ENCODE data around the gene CCDC88B.
A peak's percentile ranks its signal among the peaks of the same experiment; 100 is the strongest.

The CCDC88B gene

GRCh38 chr11:64373598-64373974 is 33.6 kb downstream of the CCDC88B start:
- H3K36me3 ChIP-seq (ENCODE audit: insufficient read depth, insufficient read length, low read length) = peaks cover 29% of the 10 kb centered on the region
- H3K4me3 ChIP-seq (ENCODE audit: insufficient read length, low read depth) = no peak overlapping the region
- no peak for DNase-seq (ENCODE audit: low read depth, low spot score)
- H3K4me1 ChIP-seq (ENCODE audit: insufficient read depth, insufficient read length) = peaks cover 2% of the 10 kb centered on the region
- no peak overlapping the region for H3K9ac ChIP-seq (ENCODE audit: insufficient read length, low read depth)
- H3K27me3 ChIP-seq (ENCODE audit: insufficient read depth, insufficient read length) = no peaks in the 10 kb centered on the region
- H3K9me3 ChIP-seq (ENCODE audit: insufficient read depth, low read length) = no peaks in the 10 kb centered on the region
- TF ChIP-seq ZNF274 (IDR thresholded peaks at IDR 0.05; ENCODE audit: low read depth, low read length) (no peak), YY1 (IDR thresholded peaks at IDR 0.05; ENCODE audit: insufficient read depth, insufficient read length) (no peak), SUZ12 (IDR thresholded peaks at IDR 0.05; ENCODE audit: extremely low read depth, insufficient read depth, insufficient read length) (no peak)

GRCh38 chr11:64376071-64376470 is 36.1 kb downstream of the CCDC88B start:
- no peaks in the 10 kb centered on the region for H3K27me3 ChIP-seq (ENCODE audit: insufficient read depth, insufficient read length)
- peaks cover 12% of the 10 kb centered on the region for H3K36me3 ChIP-seq (ENCODE audit: insufficient read depth, insufficient read length, low read length)
- no peak for TF ChIP-seq YY1 (IDR thresholded peaks at IDR 0.05; ENCODE audit: insufficient read depth, insufficient read length)
- no peak for TF ChIP-seq ZNF274 (IDR thresholded peaks at IDR 0.05; ENCODE audit: low read depth, low read length)
- no peak for TF ChIP-seq SUZ12 (IDR thresholded peaks at IDR 0.05; ENCODE audit: extremely low read depth, insufficient read depth, insufficient read length)
- no peak overlapping the region for H3K4me3 ChIP-seq (ENCODE audit: insufficient read length, low read depth)
- H3K9ac ChIP-seq (ENCODE audit: insufficient read length, low read depth) = no peak overlapping the region
- H3K9me3 ChIP-seq (ENCODE audit: insufficient read depth, low read length) = no peaks in the 10 kb centered on the region
- no peak for DNase-seq (ENCODE audit: low read depth, low spot score)
- H3K4me1 ChIP-seq (ENCODE audit: insufficient read depth, insufficient read length) = peaks cover 9% of the 10 kb centered on the region

- Histone ChIP-seq H3K4me1 (ENCODE audit: insufficient read depth, insufficient read length) (peaks cover 10% of the 10 kb centered on the region), H3K4me3 (ENCODE audit: insufficient read length, low read depth) (no peak overlapping the region), H3K9ac (ENCODE audit: insufficient read length, low read depth) (no peak overlapping the region), H3K27me3 (ENCODE audit: insufficient read depth, insufficient read length) (no peaks in the 10 kb centered on the region), H3K36me3 (ENCODE audit: insufficient read depth, insufficient read length, low read length) (no peaks in the 10 kb centered on the region), H3K9me3 (ENCODE audit: insufficient read depth, low read length) (no peaks in the 10 kb centered on the region)
- no peak for DNase-seq (ENCODE audit: low read depth, low spot score)
- TF ChIP-seq YY1 (IDR thresholded peaks at IDR 0.05; ENCODE audit: insufficient read depth, insufficient read length) = no peak
These were observed 38.4 kb downstream of the CCDC88B start for GRCh38 chr11:64378335-64378880.

- Histone ChIP-seq H3K4me1 (ENCODE audit: insufficient read depth, insufficient read length) (peaks cover 10% of the 10 kb centered on the region), H3K9ac (ENCODE audit: insufficient read length, low read depth) (no peak overlapping the region), H3K36me3 (ENCODE audit: insufficient read depth, insufficient read length, low read length) (no peaks in the 10 kb centered on the region), H3K27me3 (ENCODE audit: insufficient read depth, insufficient read length) (no peaks in the 10 kb centered on the region), H3K4me3 (ENCODE audit: insufficient read length, low read depth) (no peak overlapping the region), H3K9me3 (ENCODE audit: insufficient read depth, low read length) (no peaks in the 10 kb centered on the region)
- TF ChIP-seq YY1 (IDR thresholded peaks at IDR 0.05; ENCODE audit: insufficient read depth, insufficient read length) (no peak), ZNF274 (IDR thresholded peaks at IDR 0.05; ENCODE audit: low read depth, low read length) (no peak), SUZ12 (IDR thresholded peaks at IDR 0.05; ENCODE audit: extremely low read depth, insufficient read depth, insufficient read length) (no peak)
- no peak for DNase-seq (ENCODE audit: low read depth, low spot score)
These were observed 39.2 kb downstream of the CCDC88B start for GRCh38 chr11:64379160-64379559.

GRCh38 chr11:64379817-64380709 is 40.1 kb downstream of the CCDC88B start:
- Histone ChIP-seq H3K9ac (ENCODE audit: insufficient read length, low read depth) (peak overlapping the region; percentile 33), H3K4me1 (ENCODE audit: insufficient read depth, insufficient read length) (peaks cover 10% of the 10 kb centered on the region), H3K36me3 (ENCODE audit: insufficient read depth, insufficient read length, low read length) (no peaks in the 10 kb centered on the region), H3K27me3 (ENCODE audit: insufficient read depth, insufficient read length) (no peaks in the 10 kb centered on the region), H3K4me3 (ENCODE audit: insufficient read length, low read depth) (no peak overlapping the region), H3K9me3 (ENCODE audit: insufficient read depth, low read length) (no peaks in the 10 kb centered on the region)
- no peak for DNase-seq (ENCODE audit: low read depth, low spot score)
- TF ChIP-seq SUZ12 (IDR thresholded peaks at IDR 0.05; ENCODE audit: extremely low read depth, insufficient read depth, insufficient read length) (no peak), ZNF274 (IDR thresholded peaks at IDR 0.05; ENCODE audit: low read depth, low read length) (no peak), YY1 (IDR thresholded peaks at IDR 0.05; ENCODE audit: insufficient read depth, insufficient read length) (no peak)

GRCh38 chr11:64381350-64381749 is 41.3 kb downstream of the CCDC88B start:
- H3K4me3 ChIP-seq (ENCODE audit: insufficient read length, low read depth) = no peak overlapping the region

GRCh38 chr11:64382047-64382446 is 42.0 kb downstream of the CCDC88B start:
- peaks cover 10% of the 10 kb centered on the region for H3K4me1 ChIP-seq (ENCODE audit: insufficient read depth, insufficient read length)
- no peak for DNase-seq (ENCODE audit: low read depth, low spot score)
- H3K9me3 ChIP-seq (ENCODE audit: insufficient read depth, low read length) = no peaks in the 10 kb centered on the region
- no peaks in the 10 kb centered on the region for H3K36me3 ChIP-seq (ENCODE audit: insufficient read depth, insufficient read length, low read length)
- H3K4me3 ChIP-seq (ENCODE audit: insufficient read length, low read depth) = no peak overlapping the region
- H3K27me3 ChIP-seq (ENCODE audit: insufficient read depth, insufficient read length) = no peaks in the 10 kb centered on the region
- no peak overlapping the region for H3K9ac ChIP-seq (ENCODE audit: insufficient read length, low read depth)
- TF ChIP-seq YY1 (IDR thresholded peaks at IDR 0.05; ENCODE audit: insufficient read depth, insufficient read length) (no peak), ZNF274 (IDR thresholded peaks at IDR 0.05; ENCODE audit: low read depth, low read length) (no peak), SUZ12 (IDR thresholded peaks at IDR 0.05; ENCODE audit: extremely low read depth, insufficient read depth, insufficient read length) (no peak)

More at GRCh38 chr11:64381350-64381749, 41.3 kb downstream of the CCDC88B start:
- H3K4me1 ChIP-seq (ENCODE audit: insufficient read depth, insufficient read length) = peaks cover 10% of the 10 kb centered on the region
- H3K36me3 ChIP-seq (ENCODE audit: insufficient read depth, insufficient read length, low read length) = no peaks in the 10 kb centered on the region
- H3K9me3 ChIP-seq (ENCODE audit: insufficient read depth, low read length) = no peaks in the 10 kb centered on the region
- TF ChIP-seq SUZ12 (IDR thresholded peaks at IDR 0.05; ENCODE audit: extremely low read depth, insufficient read depth, insufficient read length) = no peak
- no peak for TF ChIP-seq ZNF274 (IDR thresholded peaks at IDR 0.05; ENCODE audit: low read depth, low read length)
- no peak for TF ChIP-seq YY1 (IDR thresholded peaks at IDR 0.05; ENCODE audit: insufficient read depth, insufficient read length)
- no peaks in the 10 kb centered on the region for H3K27me3 ChIP-seq (ENCODE audit: insufficient read depth, insufficient read length)
- DNase-seq (ENCODE audit: low read depth, low spot score) = no peak
- H3K9ac ChIP-seq (ENCODE audit: insufficient read length, low read depth) = no peak overlapping the region
